K562 (cell line): ENCODE data around the gene RALA. TPM values are rescaled to one million over a fixed set of nuclear protein-coding genes. Genes with fewer than 3 reads are reported as not detected.

Source experiments
- ATAC-seq: fragments of 200-7000 bp; cut with Tn5 transposase; 3 replicates; pipeline ENCODE4 v1.9.1; 2020; ENCODE audit warnings: moderate library complexity
- BruUV-seq: library from RNA; stranded (reverse); fragments of 400-500 nt; replicated peaks from 2 replicates; lab custom pipeline; 2021; lab: Mats Ljungman, UMichigan
- CTCF ChIA-PET: fragments of 300-600 bp; formaldehyde crosslinking; extraction: SDS; loops from one replicate; lab custom pipeline; 2021; ENCODE audit warnings: low intra/inter-chr PET ratio; lab: Yijun Ruan, JAX
- POLR2A ChIA-PET: fragments of 300-600, 350-650 bp; sonication (Branson Sonifier 250); formaldehyde crosslinking; extraction: SDS; loops from one replicate; lab custom pipeline; 2021; ENCODE audit warnings: antibody characterized with exemption, inconsistent platforms; lab: Yijun Ruan, JAX
- DNase-seq, 4 experiments: peaks; one replicate each; pipeline versions ENCODE4 v3.0.0 to v3.0.0-alpha.2; 2011 to 2018; ENCODE audit warnings: low spot score in 3 of 4, mixed read lengths in 3 of 4; ENCODE audit errors: extremely low read depth in 1 of 4
- FAIRE-seq: peaks from 2 replicates; lab custom pipeline; 2011; peaks lifted over from hg19 to GRCh38; lab: Jason Lieb, UNC
- H2AFZ ChIP-seq: 2 replicates; pipeline ENCODE4 v1.6.0; 2011; ENCODE audit warnings: low read depth, low read length, control low read depth, inconsistent platforms
- H3K27ac ChIP-seq: fragments of 200-600 bp; 3 replicates; pipeline ENCODE4 v1.8.0; 2011; ENCODE audit warnings: low read depth, mild to moderate bottlenecking, control low read depth, inconsistent platforms, low read length, moderate library complexity, mixed read lengths; ENCODE audit errors: extremely low read depth
- H3K27me3 ChIP-seq, 2 experiments: fragments of 300-600 bp in 1 of 2; 2 replicates in 1 of 2; 3 replicates in 1 of 2; pipeline versions ENCODE4 v1.6.0 to v1.8.0; 2011; ENCODE audit warnings: inconsistent platforms in 2 of 2, low read length in 2 of 2, mild to moderate bottlenecking in 1 of 2, mixed read lengths in 1 of 2, moderate library complexity in 1 of 2; ENCODE audit not compliant: control insufficient read depth in 2 of 2, insufficient read depth in 2 of 2
- H3K36me3 ChIP-seq: fragments of 300-600 bp; 3 replicates; pipeline ENCODE4 v1.8.0; 2011; ENCODE audit warnings: mild to moderate bottlenecking, low read length, inconsistent platforms; ENCODE audit not compliant: control insufficient read depth, insufficient read depth
- H3K4me1 ChIP-seq, 2 experiments: fragments of 200-600 bp in 1 of 2; replicated peaks in 1 of 2; 2 replicates in 1 of 2; 3 replicates in 1 of 2; pipeline versions ENCODE4 v1.5.1 to v1.8.0; 2011; ENCODE audit warnings: inconsistent platforms in 2 of 2, low read length in 2 of 2, mild to moderate bottlenecking in 1 of 2, mixed read lengths in 1 of 2, moderate library complexity in 1 of 2; ENCODE audit not compliant: control insufficient read depth in 2 of 2, insufficient read depth in 2 of 2
- H3K4me2 ChIP-seq: 2 replicates; pipeline ENCODE4 v1.6.1; 2011; ENCODE audit warnings: low read length, control low read depth, inconsistent platforms, mixed read lengths; ENCODE audit not compliant: insufficient read depth
- H3K4me3 ChIP-seq: fragments of 200-600 bp; sonication (generic), shearing (Covaris generic); 2 replicates; pipeline ENCODE4 v1.5.1; 2016; ENCODE audit warnings: control low read depth, inconsistent platforms
- H3K79me2 ChIP-seq: fragments of 200-600 bp; 3 replicates; pipeline ENCODE4 v1.8.0; 2011; ENCODE audit warnings: low read length, inconsistent platforms; ENCODE audit not compliant: control insufficient read depth, insufficient read depth
- H3K9ac ChIP-seq, 2 experiments: 2 replicates each; pipeline versions ENCODE4 v1.6.0 to v1.6.1; 2011; ENCODE audit warnings: low read depth in 2 of 2, low read length in 2 of 2, control low read depth in 1 of 2, inconsistent platforms in 1 of 2, mild to moderate bottlenecking in 1 of 2, mixed read lengths in 1 of 2; ENCODE audit not compliant: insufficient read depth in 1 of 2
- H3K9me1 ChIP-seq: one replicate; pipeline ENCODE4 v1.6.0; 2011; ENCODE audit warnings: inconsistent platforms, mild to moderate bottlenecking, low read length, moderate library complexity; ENCODE audit not compliant: control insufficient read depth, insufficient read depth
- H3K9me3 ChIP-seq: replicated peaks from 2 replicates; pipeline ENCODE4 v1.5.1; 2011; ENCODE audit warnings: low read depth, low read length, inconsistent platforms; ENCODE audit not compliant: control insufficient read depth, insufficient read depth
- H4K20me1 ChIP-seq: replicated peaks from 2 replicates; pipeline ENCODE4 v1.6.1; 2011; ENCODE audit warnings: low read length, inconsistent platforms, mixed read lengths; ENCODE audit not compliant: control insufficient read depth, insufficient read depth
- CHD1 ChIP-seq: fragments of 200-600 bp; sonication (generic); IDR thresholded peaks from one replicate; pipeline ENCODE4 v1.6.1; 2012; ENCODE audit warnings: mild to moderate bottlenecking, moderate library complexity, low read length, inconsistent platforms
- DPF2 ChIP-seq: fragments of 450-650 bp; IDR thresholded peaks from 2 replicates; pipeline ENCODE4 v1.6.1; 2016
- HDAC1 ChIP-seq, 2 experiments: fragments of 450-650 bp; IDR thresholded peaks; 2 replicates each; pipeline ENCODE4 v1.6.1; 2016 to 2017; ENCODE audit warnings: inconsistent platforms in 1 of 2, mild to moderate bottlenecking in 1 of 2, moderate library complexity in 1 of 2
- MTF1 ChIP-seq: fragments of 250-450 bp; sonication (Bioruptor Pico); IDR thresholded peaks from 2 replicates; pipeline ENCODE4 v1.9.0; 2021; ENCODE audit warnings: moderate library complexity, mild to moderate bottlenecking, inconsistent platforms, borderline replicate concordance
- NCOA1 ChIP-seq: fragments of 450-650 bp; IDR thresholded peaks from 2 replicates; pipeline ENCODE4 v1.6.1; 2016; ENCODE audit warnings: low read depth
- RBM22 ChIP-seq: fragments of 200-400 bp; formaldehyde crosslinking; IDR thresholded peaks from 2 replicates; pipeline ENCODE4 v1.6.1; 2018; ENCODE audit warnings: low read length, low read depth; ENCODE audit not compliant: poor library complexity, severe bottlenecking
- SMAD4 ChIP-seq: fragments of 250-450 bp; sonication (Bioruptor Pico); conservative IDR thresholded peaks from 2 replicates; pipeline ENCODE4 v1.8.0; 2021; ENCODE audit warnings: inconsistent platforms, mild to moderate bottlenecking, moderate library complexity
- ZNF76 ChIP-seq: fragments of 250-450 bp; sonication (Bioruptor Pico); IDR thresholded peaks from 2 replicates; pipeline ENCODE4 v1.4.0; 2020; ENCODE audit warnings: mild to moderate bottlenecking, moderate library complexity, borderline replicate concordance
- WGBS: fragments of 100-300 bp; shearing (Covaris generic); methylation state at CpG from one replicate; pipeline ENCODE4 v1.1.6; 2016; ENCODE audit warnings: low coverage, mixed read lengths; ENCODE audit not compliant: insufficient coverage; ENCODE audit errors: missing lambda C conversion rate; 5-methylcytosine and 5-hydroxymethylcytosine counted together
- in situ Hi-C: fragments of 300-500 bp; cut with MboI; formaldehyde crosslinking; loops from 4 replicates; pipeline ENCODE4 v1.15.0; 2018; ENCODE audit warnings: inconsistent platforms, mixed read lengths
- intact Hi-C: fragments of 100-400 bp; cut with micrococcal nuclease; formaldehyde crosslinking; loops from 2 replicates; pipeline ENCODE4 v1.14.2; 2022
- polyA plus RNA-seq, 8 experiments: library from polyadenylated mRNA; depleted of rRNA in 4 of 8; stranded (reverse) in 5 of 8; unstranded in 3 of 8; fragments of >200 nt; fragmentation: Nextera tagmentation in 2 of 8; fragmentation: Illumina TruSeq in 1 of 8; extraction: Ambion mirVana in 2 of 8; extraction: Trizol in 1 of 8; gene quantifications; 2 replicates each; pipeline versions ENCODE4 v1.2.1 to v1.2.3, GENCODE V29; 2011 to 2014; ENCODE audit warnings: inconsistent platforms in 1 of 8, missing spikeins in 1 of 8
- total RNA-seq, 7 experiments: library from RNA; depleted of rRNA in 6 of 7; stranded (reverse); fragments of >200 nt in 6 of 7; fragmentation: Illumina TruSeq in 2 of 7; extraction: Trizol in 2 of 7; gene quantifications; 2 replicates each; pipeline versions ENCODE4 v1.2.1 to v1.2.3, GENCODE V29; 2011 to 2021; ENCODE audit warnings: low replicate concordance in 1 of 7
- TF ChIP-seq, protein P1 (sequence below), 2 experiments: fragments of 450-650 bp in 1 of 2; sonication (generic) in 1 of 2; formaldehyde crosslinking in 1 of 2; IDR thresholded peaks; 2 replicates each; pipeline versions ENCODE4 v1.7.1 to v1.9.0; 2016 to 2022; ENCODE audit warnings: inconsistent platforms in 1 of 2, mild to moderate bottlenecking in 1 of 2, missing genetic modification reagents in 1 of 2
- TF ChIP-seq, protein P2 (sequence below): fragments of 450-650 bp; IDR thresholded peaks from 2 replicates; pipeline ENCODE4 v1.6.1; 2016; ENCODE audit warnings: borderline replicate concordance
- TF ChIP-seq, protein P3 (sequence below): fragments of 250-450 bp; sonication (Bioruptor Pico); IDR thresholded peaks from 2 replicates; pipeline ENCODE4 v1.8.0; 2022; ENCODE audit warnings: moderate library complexity, mild to moderate bottlenecking, inconsistent platforms

Gene RALA
- total and polyA plus RNA-seq, 9 of the 15 experiments (the other 6 are each of a cell fraction or from before 2014, with no cell fraction given) = 7.2 to 28.0 (median 25.7) TPM

DNA sequence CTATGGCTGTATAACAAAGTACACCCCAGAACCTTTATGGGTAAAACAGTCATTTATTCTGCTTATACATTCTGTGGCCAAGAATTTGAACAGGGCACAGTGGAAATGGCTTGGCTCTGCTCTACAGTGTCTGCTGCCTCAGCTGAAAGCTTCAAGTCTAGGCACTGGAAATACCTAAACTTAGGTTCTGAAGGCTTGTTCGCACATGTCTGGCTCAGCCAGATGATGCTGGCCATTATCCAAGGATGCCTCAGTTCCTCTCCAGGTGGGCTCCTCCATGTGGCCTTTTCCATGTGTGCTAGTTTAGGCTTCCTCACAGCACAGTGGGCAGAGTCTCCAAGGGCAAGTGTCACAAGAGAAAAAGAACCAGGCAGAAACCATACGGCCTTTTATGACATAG is 76.8 kb downstream of the RALA start:
- H3K27me3 ChIP-seq = no peaks in the 10 kb centered on the region
- ATAC-seq = no peak
- H2AFZ ChIP-seq = no peak overlapping the region
- H3K4me1 ChIP-seq = no peaks in the 10 kb centered on the region
- intact Hi-C loops (no loop called here), in situ Hi-C loops (no loop called here)
- DNase-seq = no peak
- H3K9me1 ChIP-seq = no peaks in the 10 kb centered on the region
- no peaks in the 10 kb centered on the region for H3K9me3 ChIP-seq
- H3K4me2 ChIP-seq = no peak overlapping the region
- no peaks in the 10 kb centered on the region for H4K20me1 ChIP-seq
- CTCF ChIA-PET = interaction anchor here (0.5 kb wide), 1 partner anchor 768 kb away, joined by 3 read pairs; no protein-coding TSS in a partner anchor
- no peaks in the 10 kb centered on the region for H3K79me2 ChIP-seq
- WGBS = 93% methylated on average over 2 of the region's 2 CpGs
- BruUV-seq = no TSS peak
- FAIRE-seq = no peak
- no peak overlapping the region for H3K9ac ChIP-seq
- H3K36me3 ChIP-seq = peaks cover 48% of the 10 kb centered on the region
- no peak overlapping the region for H3K4me3 ChIP-seq
- POLR2A ChIA-PET = no interaction called here
- no peak overlapping the region for H3K27ac ChIP-seq
- TF ChIP-seq RBM22 = no peak
- no peak for TF ChIP-seq ZNF76 (CRISPR knock-in tag)
- TF ChIP-seq, protein P1, sequence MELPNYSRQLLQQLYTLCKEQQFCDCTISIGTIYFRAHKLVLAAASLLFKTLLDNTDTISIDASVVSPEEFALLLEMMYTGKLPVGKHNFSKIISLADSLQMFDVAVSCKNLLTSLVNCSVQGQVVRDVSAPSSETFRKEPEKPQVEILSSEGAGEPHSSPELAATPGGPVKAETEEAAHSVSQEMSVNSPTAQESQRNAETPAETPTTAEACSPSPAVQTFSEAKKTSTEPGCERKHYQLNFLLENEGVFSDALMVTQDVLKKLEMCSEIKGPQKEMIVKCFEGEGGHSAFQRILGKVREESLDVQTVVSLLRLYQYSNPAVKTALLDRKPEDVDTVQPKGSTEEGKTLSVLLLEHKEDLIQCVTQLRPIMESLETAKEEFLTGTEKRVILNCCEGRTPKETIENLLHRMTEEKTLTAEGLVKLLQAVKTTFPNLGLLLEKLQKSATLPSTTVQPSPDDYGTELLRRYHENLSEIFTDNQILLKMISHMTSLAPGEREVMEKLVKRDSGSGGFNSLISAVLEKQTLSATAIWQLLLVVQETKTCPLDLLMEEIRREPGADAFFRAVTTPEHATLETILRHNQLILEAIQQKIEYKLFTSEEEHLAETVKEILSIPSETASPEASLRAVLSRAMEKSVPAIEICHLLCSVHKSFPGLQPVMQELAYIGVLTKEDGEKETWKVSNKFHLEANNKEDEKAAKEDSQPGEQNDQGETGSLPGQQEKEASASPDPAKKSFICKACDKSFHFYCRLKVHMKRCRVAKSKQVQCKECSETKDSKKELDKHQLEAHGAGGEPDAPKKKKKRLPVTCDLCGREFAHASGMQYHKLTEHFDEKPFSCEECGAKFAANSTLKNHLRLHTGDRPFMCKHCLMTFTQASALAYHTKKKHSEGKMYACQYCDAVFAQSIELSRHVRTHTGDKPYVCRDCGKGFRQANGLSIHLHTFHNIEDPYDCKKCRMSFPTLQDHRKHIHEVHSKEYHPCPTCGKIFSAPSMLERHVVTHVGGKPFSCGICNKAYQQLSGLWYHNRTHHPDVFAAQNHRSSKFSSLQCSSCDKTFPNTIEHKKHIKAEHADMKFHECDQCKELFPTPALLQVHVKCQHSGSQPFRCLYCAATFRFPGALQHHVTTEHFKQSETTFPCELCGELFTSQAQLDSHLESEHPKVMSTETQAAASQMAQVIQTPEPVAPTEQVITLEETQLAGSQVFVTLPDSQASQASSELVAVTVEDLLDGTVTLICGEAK (IDR thresholded peaks at IDR 0.05) = no peak
- TF ChIP-seq, protein P1 (CRISPR knock-in tag; IDR thresholded peaks at IDR 0.05) = no peak
- no peak for TF ChIP-seq DPF2
- TF ChIP-seq NCOA1 = no peak
- TF ChIP-seq SMAD4 (CRISPR knock-in tag) = no peak
- TF ChIP-seq, protein P2, sequence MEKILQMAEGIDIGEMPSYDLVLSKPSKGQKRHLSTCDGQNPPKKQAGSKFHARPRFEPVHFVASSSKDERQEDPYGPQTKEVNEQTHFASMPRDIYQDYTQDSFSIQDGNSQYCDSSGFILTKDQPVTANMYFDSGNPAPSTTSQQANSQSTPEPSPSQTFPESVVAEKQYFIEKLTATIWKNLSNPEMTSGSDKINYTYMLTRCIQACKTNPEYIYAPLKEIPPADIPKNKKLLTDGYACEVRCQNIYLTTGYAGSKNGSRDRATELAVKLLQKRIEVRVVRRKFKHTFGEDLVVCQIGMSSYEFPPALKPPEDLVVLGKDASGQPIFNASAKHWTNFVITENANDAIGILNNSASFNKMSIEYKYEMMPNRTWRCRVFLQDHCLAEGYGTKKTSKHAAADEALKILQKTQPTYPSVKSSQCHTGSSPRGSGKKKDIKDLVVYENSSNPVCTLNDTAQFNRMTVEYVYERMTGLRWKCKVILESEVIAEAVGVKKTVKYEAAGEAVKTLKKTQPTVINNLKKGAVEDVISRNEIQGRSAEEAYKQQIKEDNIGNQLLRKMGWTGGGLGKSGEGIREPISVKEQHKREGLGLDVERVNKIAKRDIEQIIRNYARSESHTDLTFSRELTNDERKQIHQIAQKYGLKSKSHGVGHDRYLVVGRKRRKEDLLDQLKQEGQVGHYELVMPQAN = no peak
- TF ChIP-seq HDAC1 (IDR thresholded peaks at IDR 0.05) = no peak
- TF ChIP-seq, protein P3, sequence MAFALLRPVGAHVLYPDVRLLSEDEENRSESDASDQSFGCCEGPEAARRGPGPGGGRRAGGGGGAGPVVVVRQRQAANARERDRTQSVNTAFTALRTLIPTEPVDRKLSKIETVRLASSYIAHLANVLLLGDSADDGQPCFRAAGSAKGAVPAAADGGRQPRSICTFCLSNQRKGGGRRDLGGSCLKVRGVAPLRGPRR = no peak
- no peak for TF ChIP-seq MTF1
- no peak for TF ChIP-seq CHD1
